ENCODE results near the gene MAJIN. TPM values are rescaled to one million over a fixed set of nuclear protein-coding genes. Genes with fewer than 3 reads are reported as not detected.

Gene MAJIN
- total and polyA plus RNA-seq, 9 of the 15 experiments (the other 6 are each of a cell fraction or from before 2014, with no cell fraction given): 0.17 to 0.83 (median 0.24) TPM; not detected in 2

GRCh38 chr11:64974124-64974523, 2.2 kb upstream of the MAJIN start:
- in situ Hi-C loops (cut with MboI) (no loop called here), intact Hi-C loops (cut with micrococcal nuclease) (no loop called here)
- Histone ChIP-seq H3K4me1 (replicated peaks in 1 of 2; ENCODE audit: control insufficient read depth in 2 of 2, insufficient read depth in 2 of 2, low read length in 2 of 2) (peaks cover 4 to 12% of the 10 kb centered on the region in 2 experiments; a peak in 4 of 5 replicates), H3K9ac (ENCODE audit: insufficient read depth in 1 of 2, low read depth in 2 of 2, low read length in 2 of 2) (no peak overlapping the region; a peak in 1 of 4 replicates), H2AFZ (ENCODE audit: low read depth, low read length) (no peak overlapping the region), H3K4me3 (no peak overlapping the region), H3K9me1 (ENCODE audit: control insufficient read depth, insufficient read depth, low read length) (no peaks in the 10 kb centered on the region), H3K9me3 (replicated peaks; ENCODE audit: control insufficient read depth, insufficient read depth, low read depth, low read length) (no peaks in the 10 kb centered on the region), H4K20me1 (replicated peaks; ENCODE audit: control insufficient read depth, insufficient read depth, low read length) (no peaks in the 10 kb centered on the region), H3K79me2 (ENCODE audit: control insufficient read depth, insufficient read depth, low read length) (no peaks in the 10 kb centered on the region), H3K4me2 (ENCODE audit: insufficient read depth, low read length) (no peak overlapping the region), H3K27ac (ENCODE audit: extremely low read depth, low read depth, low read length) (no peak overlapping the region), H3K27me3 (ENCODE audit: control insufficient read depth in 2 of 2, insufficient read depth in 2 of 2, low read length in 2 of 2) (no peaks in the 10 kb centered on the region), H3K36me3 (ENCODE audit: control insufficient read depth, insufficient read depth, low read length) (no peaks in the 10 kb centered on the region)
- BruUV-seq (replicated peaks): no TSS peak
- ATAC-seq (no peak), FAIRE-seq (no peak), DNase-seq (ENCODE audit: extremely low read depth in 1 of 4, low spot score in 3 of 4) (no peak)
- TF ChIP-seq HMGXB4 (CRISPR knock-in tag; IDR thresholded peaks at IDR 0.05) (no peak), DIDO1 (tag; IDR thresholded peaks at IDR 0.05; ENCODE audit: low read depth) (no peak), ZNF778 (CRISPR knock-in tag; IDR thresholded peaks at IDR 0.05) (no peak), JUND (IDR thresholded peaks at IDR 0.05; ENCODE audit: borderline replicate concordance, low read depth, low read length) (no peak), JUND (tag; IDR thresholded peaks at IDR 0.05; ENCODE audit: borderline replicate concordance, low read depth, low read length) (no peak), RBM34 (IDR thresholded peaks at IDR 0.05; ENCODE audit: borderline replicate concordance, insufficient read depth, low read length) (no peak), PPARD (CRISPR knock-in tag; IDR thresholded peaks at IDR 0.05) (no peak), ARID3A (IDR thresholded peaks at IDR 0.05; ENCODE audit: borderline replicate concordance, low read depth, low read length) (no peak), RBM14 (IDR thresholded peaks at IDR 0.05; ENCODE audit: borderline replicate concordance, insufficient read depth, low read depth, low read length) (no peak), DLX4 (CRISPR knock-in tag; IDR thresholded peaks at IDR 0.05) (no peak), ZNF274 (IDR thresholded peaks at IDR 0.05; ENCODE audit: borderline replicate concordance, low read depth, low read length) (no peak)
- WGBS (ENCODE audit: insufficient coverage, low coverage, missing lambda C conversion rate): 26% methylated on average over 3 of the region's 5 CpGs
- ChIA-PET CTCF (ENCODE audit: low intra/inter-chr PET ratio) (no interaction called here), POLR2A (interaction anchor here (0.6 to 1.3 kb wide), 2 partner anchors 10 to 162 kb away, joined by 3 to 6 read pairs; no protein-coding TSS in a partner anchor)

All from K562 (cell line).